Measurements from ENCODE around the gene SSH3.
"Not testable (repeated sequence)": the region's sequence is repeated elsewhere in the genome, so short reads cannot be mapped to it uniquely, and the experiment has no call there.

The SSH3 gene

GRCh38 chr11:67303132-67303834 is at the start of gene SSH3:
Gene SSH3, plus strand, starts transcription at chr11:67303530. Its CDS starts 96 bp downstream, at chr11:67303626.
- peak; percentile 78 for DNase-seq (ENCODE audit: low spot score)

- DNase-seq (ENCODE audit: low spot score): no peak
Observed at GRCh38 chr11:67253872-67254624, 49.3 kb upstream of the SSH3 start.

- DNase-seq (ENCODE audit: low spot score): no peak
Observed at GRCh38 chr11:67254798-67255197, 48.5 kb upstream of the SSH3 start.

- DNase-seq (ENCODE audit: low spot score): no peak
Observed at GRCh38 chr11:67255353-67255752, 48.0 kb upstream of the SSH3 start.

- no peak for DNase-seq (ENCODE audit: low spot score)
Observed at GRCh38 chr11:67255864-67256263, 47.5 kb upstream of the SSH3 start.

- no peak for DNase-seq (ENCODE audit: low spot score)
Observed at GRCh38 chr11:67256477-67257135, 46.7 kb upstream of the SSH3 start.

GRCh38 chr11:67260406-67260805 is 42.9 kb upstream of the SSH3 start:
- peak; percentile 41 for DNase-seq (ENCODE audit: low spot score)

- not testable (repeated sequence) for DNase-seq (ENCODE audit: low spot score)
Observed at GRCh38 chr11:67260885-67261639, 42.3 kb upstream of the SSH3 start.

- no peak for DNase-seq (ENCODE audit: low spot score)
Observed at GRCh38 chr11:67261640-67261945, 41.7 kb upstream of the SSH3 start.

- no peak for DNase-seq (ENCODE audit: low spot score)
Observed at GRCh38 chr11:67261946-67262681, 41.2 kb upstream of the SSH3 start.

GRCh38 chr11:67262731-67263675 is 40.3 kb upstream of the SSH3 start:
- DNase-seq (ENCODE audit: low spot score): no peak

- DNase-seq (ENCODE audit: low spot score): no peak
Observed at GRCh38 chr11:67264260-67264659, 39.1 kb upstream of the SSH3 start.

GRCh38 chr11:67264877-67265632 is 38.3 kb upstream of the SSH3 start:
- no peak for DNase-seq (ENCODE audit: low spot score)

GRCh38 chr11:67265633-67266448 is 37.5 kb upstream of the SSH3 start:
- peak; percentile 88 for DNase-seq (ENCODE audit: low spot score)

GRCh38 chr11:67266449-67267187 is 36.7 kb upstream of the SSH3 start, which contains the start of gene GRK2:
Gene GRK2, plus strand, starts transcription at chr11:67266473. Its CDS starts 227 bp downstream, at chr11:67266700.
- DNase-seq (ENCODE audit: low spot score): peak; percentile 64

- DNase-seq (ENCODE audit: low spot score): no peak
Observed at GRCh38 chr11:67267188-67268080, 35.9 kb upstream of the SSH3 start.
